ENCODE data around the gene SLC9A5. TPM values are rescaled to one million over a fixed set of nuclear protein-coding genes. Genes with fewer than 3 reads are reported as not detected.

SLC9A5 gene
- total and polyA plus RNA-seq, 10 of the 15 experiments (the other 5 are each of a cell fraction or from before 2014, with no cell fraction given): 0.26 to 5.7 (median 1.5) TPM

DNA sequence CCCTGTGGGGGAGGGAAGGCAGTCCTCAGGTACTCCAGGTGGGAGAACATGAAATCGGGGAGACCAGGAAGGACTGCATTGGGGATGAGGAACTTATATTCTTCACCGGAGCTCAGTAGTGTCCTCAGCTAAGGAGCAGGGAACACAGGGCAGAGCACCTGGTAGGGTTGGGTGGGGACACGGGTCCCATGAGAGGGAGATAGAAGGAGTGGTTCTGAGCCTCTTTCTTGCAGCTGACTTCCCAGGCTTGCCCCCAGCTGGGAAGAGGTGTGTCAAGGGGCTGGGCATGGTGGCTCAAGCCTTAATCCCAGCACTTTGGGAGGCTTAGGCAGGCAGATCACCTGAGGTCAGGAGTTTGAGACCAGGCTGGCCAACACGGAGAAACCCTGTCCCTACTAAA, 3.6 kb upstream of the SLC9A5 start (continued):
- TF ChIP-seq NR2C2 (IDR thresholded peaks at IDR 0.05; ENCODE audit: borderline replicate concordance, control insufficient read depth, insufficient read length, low read depth): no peak
- TF ChIP-seq TCF7 (IDR thresholded peaks at IDR 0.05; ENCODE audit: borderline replicate concordance): no peak
- TF ChIP-seq, protein P1, sequence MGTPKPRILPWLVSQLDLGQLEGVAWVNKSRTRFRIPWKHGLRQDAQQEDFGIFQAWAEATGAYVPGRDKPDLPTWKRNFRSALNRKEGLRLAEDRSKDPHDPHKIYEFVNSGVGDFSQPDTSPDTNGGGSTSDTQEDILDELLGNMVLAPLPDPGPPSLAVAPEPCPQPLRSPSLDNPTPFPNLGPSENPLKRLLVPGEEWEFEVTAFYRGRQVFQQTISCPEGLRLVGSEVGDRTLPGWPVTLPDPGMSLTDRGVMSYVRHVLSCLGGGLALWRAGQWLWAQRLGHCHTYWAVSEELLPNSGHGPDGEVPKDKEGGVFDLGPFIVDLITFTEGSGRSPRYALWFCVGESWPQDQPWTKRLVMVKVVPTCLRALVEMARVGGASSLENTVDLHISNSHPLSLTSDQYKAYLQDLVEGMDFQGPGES (IDR thresholded peaks at IDR 0.05): no peak
- TF ChIP-seq, protein P2, sequence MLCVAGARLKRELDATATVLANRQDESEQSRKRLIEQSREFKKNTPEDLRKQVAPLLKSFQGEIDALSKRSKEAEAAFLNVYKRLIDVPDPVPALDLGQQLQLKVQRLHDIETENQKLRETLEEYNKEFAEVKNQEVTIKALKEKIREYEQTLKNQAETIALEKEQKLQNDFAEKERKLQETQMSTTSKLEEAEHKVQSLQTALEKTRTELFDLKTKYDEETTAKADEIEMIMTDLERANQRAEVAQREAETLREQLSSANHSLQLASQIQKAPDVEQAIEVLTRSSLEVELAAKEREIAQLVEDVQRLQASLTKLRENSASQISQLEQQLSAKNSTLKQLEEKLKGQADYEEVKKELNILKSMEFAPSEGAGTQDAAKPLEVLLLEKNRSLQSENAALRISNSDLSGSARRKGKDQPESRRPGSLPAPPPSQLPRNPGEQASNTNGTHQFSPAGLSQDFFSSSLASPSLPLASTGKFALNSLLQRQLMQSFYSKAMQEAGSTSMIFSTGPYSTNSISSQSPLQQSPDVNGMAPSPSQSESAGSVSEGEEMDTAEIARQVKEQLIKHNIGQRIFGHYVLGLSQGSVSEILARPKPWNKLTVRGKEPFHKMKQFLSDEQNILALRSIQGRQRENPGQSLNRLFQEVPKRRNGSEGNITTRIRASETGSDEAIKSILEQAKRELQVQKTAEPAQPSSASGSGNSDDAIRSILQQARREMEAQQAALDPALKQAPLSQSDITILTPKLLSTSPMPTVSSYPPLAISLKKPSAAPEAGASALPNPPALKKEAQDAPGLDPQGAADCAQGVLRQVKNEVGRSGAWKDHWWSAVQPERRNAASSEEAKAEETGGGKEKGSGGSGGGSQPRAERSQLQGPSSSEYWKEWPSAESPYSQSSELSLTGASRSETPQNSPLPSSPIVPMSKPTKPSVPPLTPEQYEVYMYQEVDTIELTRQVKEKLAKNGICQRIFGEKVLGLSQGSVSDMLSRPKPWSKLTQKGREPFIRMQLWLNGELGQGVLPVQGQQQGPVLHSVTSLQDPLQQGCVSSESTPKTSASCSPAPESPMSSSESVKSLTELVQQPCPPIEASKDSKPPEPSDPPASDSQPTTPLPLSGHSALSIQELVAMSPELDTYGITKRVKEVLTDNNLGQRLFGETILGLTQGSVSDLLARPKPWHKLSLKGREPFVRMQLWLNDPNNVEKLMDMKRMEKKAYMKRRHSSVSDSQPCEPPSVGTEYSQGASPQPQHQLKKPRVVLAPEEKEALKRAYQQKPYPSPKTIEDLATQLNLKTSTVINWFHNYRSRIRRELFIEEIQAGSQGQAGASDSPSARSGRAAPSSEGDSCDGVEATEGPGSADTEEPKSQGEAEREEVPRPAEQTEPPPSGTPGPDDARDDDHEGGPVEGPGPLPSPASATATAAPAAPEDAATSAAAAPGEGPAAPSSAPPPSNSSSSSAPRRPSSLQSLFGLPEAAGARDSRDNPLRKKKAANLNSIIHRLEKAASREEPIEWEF (IDR thresholded peaks at IDR 0.05; ENCODE audit: insufficient replicate concordance, low read depth, low read length): no peak
- no peak for TF ChIP-seq ASH2L (IDR thresholded peaks at IDR 0.05; ENCODE audit: borderline replicate concordance, low read depth)
